Measurements from ENCODE around the gene DDR2. TPM values are rescaled to one million over a fixed set of nuclear protein-coding genes. Genes with fewer than 3 reads are reported as not detected.

Gene DDR2
- polyA plus RNA-seq, 1 of the 3 experiments (the other 2 are of a cell fraction) = 34.0 TPM

GRCh38 chr1:162702628-162703027 is 70.4 kb downstream of the DDR2 start:
- no peaks in the 10 kb centered on the region for H3F3A ChIP-seq (replicated peaks; ENCODE audit: insufficient read depth)
- TF ChIP-seq NFIC (IDR thresholded peaks at IDR 0.05; ENCODE audit: borderline replicate concordance) (no peak), ZBTB33 (IDR thresholded peaks at IDR 0.05; ENCODE audit: borderline replicate concordance, low read depth) (no peak), ELF1 (IDR thresholded peaks at IDR 0.05) (no peak), MAX (IDR thresholded peaks at IDR 0.05; ENCODE audit: low read depth) (no peak), TCF12 (IDR thresholded peaks at IDR 0.05) (no peak), MEF2A (IDR thresholded peaks at IDR 0.05; ENCODE audit: borderline replicate concordance, low read depth) (no peak), MXI1 (IDR thresholded peaks at IDR 0.05; ENCODE audit: low read depth, low read length) (no peak), USF2 (IDR thresholded peaks at IDR 0.05; ENCODE audit: borderline replicate concordance, low read depth, low read length) (no peak), CTCF (IDR thresholded peaks at IDR 0.05) (no peak), EP300 (IDR thresholded peaks at IDR 0.05; ENCODE audit: borderline replicate concordance in 1 of 2, low read depth in 1 of 2, low read length in 1 of 2) (no peak), EZH2phosphoT487 (IDR thresholded peaks at IDR 0.05; ENCODE audit: borderline replicate concordance, low read depth) (no peak), CHD2 (IDR thresholded peaks at IDR 0.05; ENCODE audit: low read length, partially characterized antibody) (no peak), SIN3A (IDR thresholded peaks at IDR 0.05; ENCODE audit: borderline replicate concordance, low read depth, low read length) (no peak)
- H3K27ac ChIP-seq (ENCODE audit: low read depth in 2 of 2, low read length in 1 of 2) = peak overlapping the region in 1 of 2 experiments; percentile 5; a peak in 1 of 4 replicates
- peaks cover 62% of the 10 kb centered on the region for H4K20me1 ChIP-seq (ENCODE audit: insufficient read depth)
- no peak overlapping the region for H2AFZ ChIP-seq (ENCODE audit: low read depth)
- no peak overlapping the region for H3K4me3 ChIP-seq (ENCODE audit: low read depth in 2 of 2, low read length in 1 of 2)
- peaks cover 29 to 43% of the 10 kb centered on the region in 2 experiments; a peak in 3 of 4 replicates for H3K4me1 ChIP-seq (ENCODE audit: control insufficient read depth in 1 of 2, insufficient read depth in 2 of 2, low read depth in 1 of 2, low read length in 1 of 2)
- H3K27me3 ChIP-seq (ENCODE audit: insufficient read depth) = no peaks in the 10 kb centered on the region
- DNase-seq = no peak
- peaks cover 100% of the 10 kb centered on the region for H3K79me2 ChIP-seq (ENCODE audit: insufficient read depth)
- ChIA-PET POLR2A (interaction anchor here (1.0 kb wide), 1 partner anchor 10 kb away, joined by 3 read pairs; no protein-coding TSS in a partner anchor), CTCF (interaction anchor here (0.9 kb wide), 1 partner anchor 36 kb away, joined by 4 read pairs; no protein-coding TSS in a partner anchor)
- no peak overlapping the region for H3K4me2 ChIP-seq
- H3K9me2 ChIP-seq = no peaks in the 10 kb centered on the region
- H3K9ac ChIP-seq = no peak overlapping the region
- peaks cover 29 to 44% of the 10 kb centered on the region in 2 experiments for H3K36me3 ChIP-seq (replicated peaks in 1 of 2; ENCODE audit: control insufficient read depth in 1 of 2, insufficient read depth in 2 of 2, low read length in 1 of 2)
- 75% methylated on average over 2 of the region's 2 CpGs for WGBS (ENCODE audit: low lambda C conversion rate)
- H3K9me3 ChIP-seq = no peaks in the 10 kb centered on the region
